Measurements from ENCODE around the gene TACR1.

Gene TACR1

DNA sequence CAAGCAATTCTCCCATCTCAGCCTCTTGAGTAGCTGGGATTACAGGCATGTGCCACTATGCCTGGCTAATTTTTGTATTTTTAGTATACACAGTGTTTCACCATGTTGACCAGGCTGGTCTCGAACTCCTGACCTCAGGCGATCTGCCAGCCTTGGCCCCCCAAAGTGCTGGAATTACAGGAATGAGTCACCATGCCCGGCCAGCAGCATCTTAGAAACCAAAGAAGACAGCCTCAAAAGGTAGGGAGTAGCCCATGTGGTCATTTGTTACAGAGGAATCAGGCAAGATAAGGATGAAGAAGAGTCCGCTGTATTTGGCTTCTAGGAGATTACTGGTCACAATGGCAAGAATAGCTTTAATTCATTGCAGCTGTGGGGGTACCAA is 53.1 kb downstream of the TACR1 start:
- peak; percentile 34 for DNase-seq (ENCODE audit: low read depth)

DNA sequence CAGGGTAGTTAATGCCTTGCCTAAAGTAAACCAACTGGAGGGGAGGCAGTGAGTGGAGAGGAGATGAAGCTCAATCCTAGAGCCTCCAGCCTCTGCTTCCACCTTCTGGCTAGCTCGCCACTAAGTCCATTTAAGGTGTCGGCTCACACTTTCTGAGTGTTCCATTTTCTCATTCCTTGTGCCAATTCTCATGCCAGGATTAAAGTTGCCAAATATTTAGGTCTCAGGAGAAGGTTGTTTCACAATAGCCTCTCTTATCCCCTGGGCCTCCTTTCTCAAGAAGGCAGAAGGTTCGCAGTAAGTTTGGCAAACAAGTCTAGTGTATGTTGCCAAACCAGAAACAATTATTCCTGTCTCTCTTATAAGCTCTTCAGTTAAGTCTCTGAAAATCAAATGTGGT is 57.2 kb downstream of the TACR1 start:
- DNase-seq (ENCODE audit: low read depth), result no peak

DNA sequence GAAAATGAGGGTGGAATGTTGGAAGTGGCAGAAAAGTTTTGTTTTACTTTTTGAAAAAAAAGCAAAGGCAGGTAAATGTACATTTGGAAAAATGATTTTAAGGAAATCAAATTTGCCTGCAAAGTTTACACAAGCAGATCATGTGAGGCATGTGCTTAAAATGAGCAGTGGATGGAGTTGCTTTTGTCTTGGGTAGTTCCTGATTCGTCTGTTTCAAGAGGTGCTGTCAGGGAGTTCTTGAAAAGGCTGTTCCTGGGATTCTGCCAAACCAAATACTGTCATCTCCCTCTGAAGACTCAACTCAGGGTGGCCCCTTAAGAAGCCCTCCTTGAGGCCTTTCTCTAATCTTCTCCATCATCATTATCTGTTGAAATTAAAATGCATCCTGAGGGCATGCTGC is 59.0 kb downstream of the TACR1 start:
- peak; percentile 17 for DNase-seq (ENCODE audit: low read depth)

DNA sequence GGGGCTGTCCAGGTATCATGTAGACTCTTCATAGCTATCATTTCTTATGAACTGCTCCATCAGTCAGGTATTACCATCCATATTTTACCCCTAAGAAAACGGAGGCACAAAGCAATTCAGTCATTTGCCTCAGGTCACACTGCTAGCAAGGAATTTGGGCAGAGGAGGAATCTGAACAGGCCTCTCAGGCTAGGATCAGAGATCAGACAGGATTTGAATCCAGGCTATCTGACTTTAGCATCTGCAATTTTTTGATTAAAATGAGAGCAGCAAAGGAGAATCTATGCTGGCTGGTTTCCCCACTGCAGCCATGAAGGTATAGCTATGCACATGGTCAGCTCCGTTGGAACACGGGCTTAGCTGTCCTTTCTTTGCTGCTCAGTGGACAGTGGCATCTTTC is 60.1 kb downstream of the TACR1 start:
- no peak for DNase-seq (ENCODE audit: low read depth)

DNA sequence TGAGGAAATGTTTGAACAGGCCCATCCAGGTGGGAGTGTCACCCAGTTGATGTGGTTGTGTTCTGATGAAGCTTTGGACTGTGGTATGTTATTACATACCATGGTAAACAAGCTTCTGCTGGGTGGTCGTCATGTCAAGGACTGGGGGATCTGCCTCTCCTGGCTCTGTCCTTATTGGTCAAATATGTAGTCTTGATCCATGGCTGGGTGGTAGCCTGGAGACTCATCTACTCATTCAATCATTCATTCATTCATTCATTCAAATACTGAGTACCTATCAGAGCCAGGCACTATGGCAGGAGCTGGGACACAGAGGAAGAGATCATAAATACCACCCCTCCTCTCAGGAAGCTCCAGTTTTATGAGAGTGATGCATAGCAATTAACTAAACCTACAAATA is 60.8 kb downstream of the TACR1 start:
- no peak for DNase-seq (ENCODE audit: low read depth)

DNA sequence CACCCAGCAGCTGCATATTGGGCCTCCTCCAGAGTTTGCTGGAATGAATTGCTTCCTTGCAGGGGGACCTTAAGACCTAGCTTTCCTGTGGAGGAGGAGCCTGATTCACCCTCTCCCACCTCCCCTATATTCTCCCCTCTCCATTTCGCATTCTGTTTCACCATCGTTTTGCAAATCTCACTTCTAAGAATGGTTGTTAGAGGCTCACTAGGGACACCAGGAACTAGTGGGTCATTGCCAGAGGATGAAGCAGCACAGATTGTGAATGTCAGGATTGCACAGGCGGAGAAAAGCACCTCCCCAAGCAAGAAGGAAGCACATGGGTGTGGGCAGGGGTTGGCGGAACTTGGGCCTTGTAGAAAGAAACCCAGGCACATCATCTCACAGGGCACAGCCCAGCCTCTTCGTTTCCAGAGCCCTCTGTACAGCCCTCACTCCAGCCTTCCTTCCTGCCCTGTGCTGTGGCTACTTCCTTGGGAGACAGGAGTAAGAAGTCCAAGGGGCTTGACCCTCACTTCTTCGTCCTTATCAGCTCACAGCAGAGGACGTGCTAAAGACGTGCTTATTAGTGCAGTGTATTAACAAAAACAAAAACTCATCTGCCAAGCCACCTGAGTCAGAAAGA is 63.4 kb downstream of the TACR1 start:
- no peak for DNase-seq (ENCODE audit: low read depth)

DNA sequence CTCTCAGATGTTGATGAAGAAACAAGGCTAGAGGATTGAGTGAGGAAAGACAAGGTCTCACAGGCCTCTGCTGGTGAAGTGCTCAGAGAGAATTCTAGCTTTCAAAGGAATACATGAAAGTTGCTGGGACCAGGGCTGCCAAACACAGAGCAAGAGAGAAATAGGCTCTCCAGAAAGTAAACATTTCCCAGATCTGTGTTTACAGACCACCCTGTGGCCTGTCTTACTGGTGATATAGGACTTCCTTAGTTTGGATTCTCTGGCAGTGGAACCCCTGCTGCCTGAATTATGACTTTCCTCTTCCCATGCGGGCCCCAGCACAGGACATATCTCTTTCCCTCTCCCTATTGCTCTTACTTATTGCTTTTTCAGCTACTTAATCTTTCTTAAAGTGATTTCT is 64.5 kb downstream of the TACR1 start:
- DNase-seq (ENCODE audit: low read depth), result no peak

DNA sequence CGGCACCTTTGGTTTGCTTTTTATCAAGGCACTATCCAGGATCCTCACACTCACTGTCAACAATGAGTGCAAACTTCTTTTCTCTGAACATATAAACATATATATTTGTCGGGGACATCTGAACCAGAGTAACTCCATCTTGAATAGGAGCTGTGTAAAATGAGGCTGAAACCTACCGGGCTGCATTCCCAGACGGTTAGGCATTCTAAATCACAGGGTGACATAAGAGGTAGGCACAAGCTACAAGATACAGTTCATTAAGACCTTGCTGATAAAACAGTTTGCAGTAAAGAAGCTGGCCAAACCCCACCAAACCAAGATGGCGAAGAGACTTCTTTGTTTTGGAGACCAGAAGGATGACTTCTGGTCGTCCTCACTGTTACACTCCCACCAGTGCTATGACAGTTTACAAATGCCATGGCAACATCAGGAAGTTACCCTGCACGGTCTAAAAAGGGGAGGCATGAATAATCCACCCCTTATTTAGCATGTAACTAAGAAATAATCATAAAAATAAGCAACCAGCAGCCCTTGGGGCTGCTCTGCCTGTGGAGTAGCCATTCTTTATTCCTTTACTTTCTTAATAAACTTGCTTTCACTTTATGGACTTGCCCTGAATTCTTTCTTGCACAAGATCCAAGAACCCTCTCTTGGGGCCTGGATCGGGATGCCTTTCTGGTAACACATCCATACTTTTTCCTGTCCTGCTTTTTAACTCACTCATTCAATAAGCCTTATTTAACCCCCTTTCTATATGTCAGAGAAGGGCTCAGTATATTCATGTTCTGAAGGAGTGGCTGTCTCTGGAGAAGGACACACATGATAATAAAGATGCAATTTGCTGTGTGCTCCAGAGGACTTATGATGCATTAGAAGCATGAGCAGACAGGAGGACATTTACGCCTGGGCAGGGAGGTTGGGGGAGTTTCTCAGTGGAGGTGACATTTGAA is 65.4 kb downstream of the TACR1 start:
- DNase-seq (ENCODE audit: low read depth), result peak; percentile 11

DNA sequence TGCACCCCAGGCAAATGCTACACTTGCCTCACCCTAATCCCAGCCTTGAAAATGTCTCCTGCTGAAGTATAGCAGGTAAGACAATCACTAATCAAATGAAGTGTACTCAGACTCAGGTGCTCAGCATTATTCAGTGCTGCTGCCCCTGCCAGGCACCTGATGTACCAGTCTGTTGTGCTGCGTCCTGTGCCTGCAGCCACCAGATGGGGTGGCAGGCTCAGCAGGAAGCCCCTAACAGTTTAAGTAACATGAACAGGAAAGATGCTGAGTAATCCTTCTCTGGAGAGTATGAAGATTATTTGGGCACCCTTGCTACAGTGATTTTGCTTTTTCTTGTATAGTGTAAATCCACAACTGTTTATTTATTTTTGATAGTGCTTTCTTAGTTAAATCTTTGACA is 69.1 kb downstream of the TACR1 start:
- peak; percentile 19 for DNase-seq (ENCODE audit: low read depth)

DNA sequence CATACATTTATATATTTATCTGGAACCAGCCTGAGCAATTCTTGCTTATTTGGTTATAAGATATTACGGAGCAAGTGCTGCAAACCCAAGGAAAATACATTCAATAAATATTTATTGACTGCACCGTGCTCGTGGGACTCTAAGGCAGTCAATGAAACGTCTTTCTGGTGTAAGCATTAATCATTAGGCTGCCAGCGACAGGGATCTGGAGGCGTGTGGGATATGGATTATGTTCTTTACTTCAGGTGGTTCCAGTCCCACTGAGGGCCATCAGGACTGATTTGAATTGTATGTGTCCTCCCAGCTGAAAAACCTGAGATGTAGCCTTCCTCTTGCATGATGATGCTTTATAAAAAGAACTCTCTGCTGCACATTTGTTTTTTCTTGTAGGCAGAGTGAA is 75.4 kb downstream of the TACR1 start:
- no peak for DNase-seq (ENCODE audit: low read depth)

DNA sequence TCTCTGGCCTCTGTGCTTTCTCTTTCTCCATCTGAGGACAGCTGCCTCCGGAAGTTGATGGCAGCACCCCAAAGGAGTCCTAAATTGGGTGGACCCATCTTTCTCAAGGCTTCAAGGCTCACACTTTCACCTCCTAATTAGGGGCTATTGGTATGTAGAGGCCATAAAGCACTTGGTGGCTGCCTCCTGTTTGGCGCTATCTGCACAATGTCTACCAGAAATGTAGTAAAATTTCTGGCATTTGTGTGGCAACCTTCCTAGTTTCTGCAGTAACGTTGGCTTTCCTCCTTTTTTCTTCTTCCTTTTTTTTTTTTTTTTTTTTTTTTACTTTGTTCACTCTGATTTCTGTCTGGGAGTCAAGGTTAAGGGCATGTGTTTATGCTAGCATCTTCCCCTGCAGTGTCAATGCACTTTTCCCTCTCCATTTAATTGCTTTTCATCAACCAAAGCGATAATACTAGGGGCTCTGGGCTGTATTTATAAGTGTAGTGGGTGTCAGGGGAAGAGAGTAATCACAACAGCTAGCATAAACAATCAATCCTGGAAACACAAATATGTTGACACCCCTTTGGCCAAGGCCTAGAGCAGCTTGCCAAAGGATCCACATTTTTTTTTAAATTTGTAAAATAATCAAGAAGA is 86.0 kb downstream of the TACR1 start:
- DNase-seq (ENCODE audit: low read depth), result no peak

DNA sequence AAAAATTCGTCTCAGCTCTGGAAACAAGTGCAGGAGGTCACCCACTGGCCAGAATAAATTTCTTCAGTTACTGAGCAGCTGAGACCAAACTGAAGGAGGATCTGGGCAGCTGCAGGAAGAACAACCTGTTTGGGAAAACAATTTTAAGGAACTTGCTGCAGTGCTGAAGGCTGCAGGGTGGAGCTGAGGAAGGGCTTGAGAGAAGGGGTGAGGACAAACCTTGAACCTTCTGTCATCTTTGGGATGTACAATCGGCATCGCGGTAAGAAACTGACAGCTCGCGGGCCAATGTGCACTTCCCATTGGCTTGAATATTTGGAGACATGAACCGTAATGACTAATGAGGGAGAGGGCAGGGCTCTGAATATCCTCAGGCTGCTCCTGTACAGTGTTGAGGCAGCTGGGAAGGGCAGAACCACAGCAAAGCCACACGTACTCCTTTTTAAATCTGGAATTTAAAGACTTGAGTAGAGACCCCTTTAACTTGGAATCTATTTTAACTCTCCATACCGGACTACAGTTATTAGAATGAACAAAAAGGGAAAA is 90.3 kb downstream of the TACR1 start:
- DNase-seq (ENCODE audit: low read depth), result no peak

DNA sequence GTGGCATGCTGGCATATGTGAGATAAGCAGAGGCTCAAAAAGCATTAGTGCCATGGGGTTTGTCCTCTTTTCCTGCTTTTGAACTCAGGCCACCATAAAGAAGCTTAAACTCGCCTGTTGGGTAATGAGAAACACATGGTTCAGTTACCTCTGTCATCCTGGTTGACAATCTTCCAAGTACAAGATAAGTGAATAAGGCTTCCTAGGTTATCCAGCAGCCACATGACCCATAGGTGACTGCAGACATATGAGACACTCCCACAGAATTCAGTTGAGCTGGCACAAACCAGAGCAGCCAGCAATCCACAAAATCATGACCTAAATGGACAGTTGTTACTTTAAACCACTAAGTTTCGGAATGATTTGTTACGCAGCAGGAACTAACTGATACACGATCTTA is 97.3 kb downstream of the TACR1 start:
- no peak for DNase-seq (ENCODE audit: low read depth)

DNA sequence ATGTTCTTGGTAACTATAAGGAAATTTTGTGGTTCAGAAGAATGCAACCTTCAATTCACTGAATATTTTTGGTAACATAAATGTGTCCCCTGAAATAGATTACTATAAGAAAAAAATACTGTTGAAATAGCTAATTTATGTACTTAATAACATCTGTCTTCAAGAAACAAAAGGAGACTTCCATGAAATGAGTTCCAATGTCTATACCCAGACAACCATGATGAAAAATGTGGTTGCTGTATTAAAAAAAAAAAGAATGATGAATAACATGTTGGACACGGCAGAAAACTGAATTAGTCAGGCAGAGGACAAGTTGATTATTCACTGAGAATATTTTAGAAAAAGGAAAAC is 98.5 kb downstream of the TACR1 start:
- DNase-seq (ENCODE audit: low read depth), result peak; percentile 74

DNA sequence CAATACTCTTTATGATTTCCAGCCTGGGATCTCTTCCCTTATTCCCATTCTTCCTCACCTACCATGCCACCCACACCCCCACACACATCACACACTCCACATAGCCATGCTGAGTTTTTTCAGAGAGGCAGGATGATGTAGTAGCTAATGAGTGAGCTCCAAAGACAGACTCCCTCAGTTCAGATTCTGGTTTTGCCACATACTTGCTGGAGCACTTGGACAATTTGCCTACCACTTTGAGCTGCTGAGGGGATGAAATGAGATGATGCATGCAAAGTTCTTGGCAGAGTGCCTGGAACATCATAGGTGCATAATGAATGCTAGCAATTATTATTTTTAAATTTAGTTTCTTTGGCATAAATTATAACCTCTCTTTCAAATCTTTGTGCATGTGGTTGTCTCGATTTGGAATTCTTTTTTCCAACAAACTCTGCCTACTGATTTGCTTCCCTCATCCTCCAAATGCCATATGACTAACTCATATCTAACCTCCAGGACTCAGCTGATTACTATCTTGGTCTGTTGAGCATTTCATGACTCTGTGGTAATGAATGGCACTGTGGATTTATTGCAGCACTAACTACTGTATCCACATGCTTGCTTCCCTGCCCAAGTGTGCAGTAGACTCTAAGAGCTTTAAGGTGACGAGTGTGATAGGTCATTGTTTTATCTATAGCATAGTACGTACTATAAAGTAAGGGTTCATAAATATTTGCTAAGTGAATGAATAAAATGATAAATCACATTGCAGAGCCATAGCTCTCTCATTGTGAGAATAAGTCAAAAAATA is 99.1 kb downstream of the TACR1 start:
- DNase-seq (ENCODE audit: low read depth), result peak; percentile 97

DNA sequence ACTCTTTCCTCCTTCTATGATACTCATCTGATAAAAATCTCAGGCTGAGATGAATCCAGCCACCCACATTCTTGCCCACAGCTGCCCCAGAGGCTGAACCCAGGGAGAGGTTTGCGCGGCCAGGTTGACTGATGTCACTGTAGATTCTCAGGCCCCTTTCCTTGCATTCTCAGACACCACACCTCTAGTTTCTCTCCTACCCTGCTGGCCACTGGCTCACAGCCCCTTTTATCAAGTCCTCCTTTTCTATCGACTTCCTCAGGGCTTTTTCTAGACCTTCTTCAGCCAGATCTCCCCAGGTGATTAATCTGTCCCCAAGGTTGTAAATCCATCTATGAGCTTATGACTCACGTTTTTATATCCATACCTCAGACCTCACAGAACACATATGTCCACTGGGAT is 99.8 kb downstream of the TACR1 start:
- DNase-seq (ENCODE audit: low read depth), result peak; percentile 51

DNA sequence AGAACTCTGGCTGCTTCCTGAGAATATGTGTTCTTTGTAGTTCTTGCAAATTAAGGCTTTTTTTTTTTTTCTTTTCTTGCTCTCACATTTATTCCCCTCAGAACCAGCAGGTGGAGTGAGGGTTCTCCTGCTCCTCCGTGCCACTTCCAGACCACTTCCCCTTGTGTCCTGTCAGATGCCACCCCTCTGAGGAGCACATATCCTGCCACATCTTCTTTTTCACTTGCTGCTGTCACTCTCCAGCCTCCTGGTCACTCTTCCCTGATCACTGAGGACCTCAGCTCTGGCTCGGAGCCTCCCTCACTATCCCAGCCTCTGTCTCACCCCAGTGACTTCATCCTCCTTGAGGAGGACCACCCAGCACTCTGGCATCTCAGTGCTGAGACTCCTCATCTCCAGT is 100.5 kb downstream of the TACR1 start:
- peak; percentile 64 for DNase-seq (ENCODE audit: low read depth)

DNA sequence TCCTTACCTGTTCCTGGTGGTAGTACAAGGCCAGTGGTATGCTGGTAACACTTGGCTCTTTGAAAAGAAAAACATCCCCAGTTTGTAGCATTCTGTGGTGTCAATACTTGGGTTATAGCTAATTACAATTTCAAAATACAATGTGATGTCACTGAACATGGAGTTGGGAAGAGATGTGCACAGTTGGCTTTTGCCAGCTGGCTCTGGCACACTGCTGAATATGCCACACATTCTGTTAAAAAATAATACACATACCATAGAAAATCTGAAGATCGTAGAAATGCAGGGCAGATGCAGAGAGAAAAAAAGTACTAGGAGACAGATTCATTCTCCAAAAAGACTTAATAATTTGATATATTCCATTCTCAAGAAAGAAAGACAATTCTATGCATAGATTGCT is 101.5 kb downstream of the TACR1 start:
- DNase-seq (ENCODE audit: low read depth), result no peak

DNA sequence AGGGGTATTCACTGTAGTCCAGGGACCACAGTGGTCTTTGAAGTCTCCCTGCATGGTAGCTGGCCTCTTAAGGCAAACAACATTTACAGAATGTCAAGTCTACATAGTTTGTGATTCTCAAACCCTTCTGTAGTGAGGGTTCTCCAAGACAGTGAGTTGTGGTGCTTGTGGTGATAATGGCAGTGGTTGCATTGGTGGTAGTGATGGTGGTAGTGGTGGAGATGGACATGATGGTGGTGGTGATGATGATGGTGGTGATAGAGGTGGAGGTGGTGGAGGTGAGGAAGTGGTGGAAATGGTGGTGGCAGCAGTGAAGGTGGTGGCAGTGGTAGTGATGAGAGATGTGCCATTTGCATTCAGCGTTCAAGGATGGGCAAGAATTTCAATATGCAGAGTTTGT is 104.9 kb downstream of the TACR1 start:
- no peak for DNase-seq (ENCODE audit: low read depth)

DNA sequence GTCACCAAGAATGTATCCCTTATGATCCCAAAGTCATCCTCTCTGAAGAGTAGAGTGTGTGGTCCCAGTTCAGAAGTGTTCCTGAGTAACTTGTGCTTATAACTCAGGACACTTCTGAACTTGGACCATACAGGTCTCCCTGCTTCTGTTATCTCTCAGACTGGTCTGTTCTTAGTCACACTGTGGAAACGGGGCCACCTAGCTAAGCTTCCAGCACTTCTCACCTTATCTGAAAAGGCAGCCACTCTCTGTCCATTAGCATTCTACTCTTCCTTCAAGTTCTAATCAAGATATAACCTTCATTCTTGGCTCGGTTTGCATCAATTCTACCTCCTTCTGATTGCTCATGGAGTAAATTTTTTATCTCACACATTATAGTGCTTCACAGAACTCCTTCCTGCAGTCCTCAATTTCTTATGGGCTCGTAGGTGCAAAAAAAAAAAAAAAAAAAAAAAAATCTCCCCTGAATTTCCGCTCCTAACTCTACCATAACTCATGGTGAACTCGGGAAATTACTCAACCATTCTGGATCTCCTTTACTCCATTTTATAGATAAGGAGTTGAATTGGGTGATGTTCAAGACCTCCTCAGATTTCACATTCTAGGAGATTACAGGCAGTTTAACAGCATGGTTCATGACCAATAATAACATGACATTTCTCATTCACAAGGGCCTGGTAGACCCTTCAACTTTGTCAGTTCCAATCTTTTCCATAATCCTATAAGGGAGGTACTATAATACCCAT is 108.4 kb downstream of the TACR1 start:
- no peak for DNase-seq (ENCODE audit: low read depth)

DNA sequence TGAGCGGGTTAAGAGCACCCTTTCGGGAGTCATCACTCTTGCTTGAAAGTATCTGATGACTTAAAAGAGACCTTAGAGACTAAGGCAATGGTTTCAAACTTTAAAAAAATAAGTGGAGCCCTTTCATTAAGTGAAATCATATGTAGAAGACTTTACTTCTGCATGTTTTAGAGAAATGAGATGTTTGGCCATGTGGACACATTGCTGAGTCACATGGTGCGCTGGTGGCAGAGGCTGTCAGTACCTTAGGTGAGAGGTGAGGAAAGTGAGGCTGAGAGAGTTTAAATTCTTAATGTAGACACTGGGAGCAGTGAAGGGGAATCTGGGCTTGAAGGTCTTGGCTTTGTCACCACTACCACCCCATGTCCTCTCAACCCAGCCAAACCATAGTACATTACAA is 109.8 kb downstream of the TACR1 start:
- DNase-seq (ENCODE audit: low read depth), result no peak

All from EH (cell line).